ENCODE data around the gene EVX2. TPM values are rescaled to one million over a fixed set of nuclear protein-coding genes. Genes with fewer than 3 reads are reported as not detected.

The EVX2 gene
- total and polyA plus RNA-seq, 12 donors = not detected

DNA sequence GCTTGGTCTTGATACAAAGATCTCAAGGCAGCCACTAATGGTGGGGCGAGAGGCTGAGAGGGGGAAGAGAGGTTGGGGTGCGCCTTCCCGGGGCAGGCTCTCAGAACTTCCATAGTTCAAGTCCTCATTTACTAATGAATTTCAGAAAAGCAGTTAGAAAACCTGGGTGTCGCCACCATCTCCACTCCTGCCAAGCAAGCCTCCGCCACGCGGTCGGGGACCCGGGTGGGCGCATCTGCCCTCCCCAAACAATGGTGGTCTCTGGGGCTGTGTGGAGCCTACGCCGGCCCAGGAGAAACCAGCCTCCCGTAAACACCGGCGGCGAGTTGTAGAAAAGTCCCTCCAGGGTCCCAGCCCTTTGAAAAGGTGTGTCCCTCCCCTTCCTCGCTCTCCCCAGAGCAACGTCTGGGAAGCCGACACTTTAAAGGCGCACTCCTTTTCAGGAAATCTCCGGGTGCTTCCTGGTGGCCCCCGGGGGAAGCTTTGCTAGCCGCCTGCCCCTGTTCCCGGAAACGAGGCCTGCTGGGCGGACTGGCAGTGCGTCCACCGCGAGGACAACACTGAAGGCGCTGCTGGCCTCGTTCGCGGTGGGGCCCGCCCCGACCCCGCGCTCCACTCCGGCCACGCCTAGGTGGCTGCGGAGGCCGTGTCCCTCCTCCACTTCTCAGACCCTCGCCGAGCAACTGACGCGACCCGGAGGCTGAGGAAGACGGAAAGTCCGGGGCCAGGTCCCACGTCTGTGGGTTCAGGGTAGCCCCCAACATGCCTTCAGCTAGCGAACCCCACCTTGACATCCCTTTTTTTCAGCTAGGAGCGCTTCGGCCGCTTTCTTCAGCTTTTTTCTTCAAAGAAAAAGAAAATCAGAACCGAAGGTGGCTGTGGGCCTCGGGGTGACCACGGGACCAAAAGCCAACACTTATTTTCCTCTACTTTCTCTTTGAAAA lies 16.8 kb downstream of the EVX2 start:
- peaks cover 86% of the 10 kb centered on the region for H3K27me3 ChIP-seq
- no peak for DNase-seq
- peak overlapping the region in 1 of 4 donors; percentile 15 for H3K4me3 ChIP-seq
- TF ChIP-seq POLR2A (IDR thresholded peaks at IDR 0.05) (no peak), CTCF (IDR thresholded peaks at IDR 0.05) (no peak)
- no peaks in the 10 kb centered on the region for H3K9me3 ChIP-seq (replicated peaks in 1 of 3)
- intact Hi-C loops (cut with DNase I) = no loop called here
- H3K36me3 ChIP-seq (replicated peaks in 1 of 2) = no peaks in the 10 kb centered on the region
- H3K4me1 ChIP-seq (replicated peaks in 1 of 2) = peaks cover 0 to 21% of the 10 kb centered on the region in 2 donors
- WGBS, 4 donors = 7 to 21% (median 17%) methylated on average over 37 to 56 of the region's 56 CpGs
- no peak overlapping the region for H3K27ac ChIP-seq

DNA sequence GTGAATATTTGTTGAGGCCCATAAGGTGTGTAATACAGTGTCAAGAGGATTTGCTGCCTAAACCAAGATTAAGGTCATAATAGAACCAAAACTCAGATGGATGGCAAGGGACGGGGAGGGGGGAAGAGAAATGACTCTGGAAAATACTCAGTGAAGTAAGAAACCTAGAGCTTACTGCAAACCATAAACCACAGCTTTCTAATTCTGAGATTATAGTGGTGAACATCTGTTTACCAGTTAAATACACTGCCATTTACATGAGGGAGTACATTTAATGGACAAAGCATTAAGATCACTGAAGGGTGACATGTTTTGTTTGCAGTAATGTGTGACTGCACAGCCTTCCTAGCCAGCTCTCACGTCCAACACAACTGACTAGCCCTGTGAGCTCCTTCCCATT lies 19.8 kb downstream of the EVX2 start:
- TF ChIP-seq POLR2A (IDR thresholded peaks at IDR 0.05) (no peak), CTCF (IDR thresholded peaks at IDR 0.05) (no peak)
- Histone ChIP-seq H3K27me3 (peaks cover 76% of the 10 kb centered on the region), H3K4me3 (no peak overlapping the region), H3K36me3 (replicated peaks in 1 of 2) (no peaks in the 10 kb centered on the region), H3K4me1 (replicated peaks in 1 of 2) (peaks cover 0 to 18% of the 10 kb centered on the region in 2 donors), H3K9me3 (replicated peaks in 1 of 3) (no peaks in the 10 kb centered on the region), H3K27ac (no peak overlapping the region)
- WGBS, 4 donors = 35 to 54% (median 41%) methylated on average over 2 of the region's 2 CpGs
- no peak for DNase-seq
- intact Hi-C loops (cut with DNase I) = no loop called here

DNA sequence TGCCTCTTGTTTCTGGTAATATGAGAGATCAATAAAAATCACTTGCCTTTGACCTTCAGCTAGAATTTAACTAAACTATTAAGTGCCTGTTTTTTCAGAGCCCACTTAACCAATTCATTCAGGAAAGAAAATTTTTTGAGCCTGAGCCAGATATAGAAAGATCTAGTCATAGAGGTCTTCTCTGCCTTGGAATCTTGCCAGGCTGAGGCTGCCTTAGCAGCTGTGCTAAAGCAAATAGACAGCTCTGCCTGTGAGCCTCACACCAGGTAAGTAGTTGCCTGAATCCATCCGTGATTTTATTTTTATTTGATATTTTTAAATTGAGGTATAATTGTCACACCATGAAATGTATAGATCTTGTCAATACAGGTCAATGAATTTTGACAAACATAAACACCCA lies 27.4 kb downstream of the EVX2 start:
- Histone ChIP-seq H3K27ac (no peak overlapping the region), H3K27me3 (peaks cover 21% of the 10 kb centered on the region), H3K4me1 (replicated peaks in 1 of 2) (no peaks in the 10 kb centered on the region), H3K36me3 (replicated peaks in 1 of 2) (no peaks in the 10 kb centered on the region), H3K4me3 (no peak overlapping the region), H3K9me3 (replicated peaks in 1 of 3) (no peaks in the 10 kb centered on the region)
- TF ChIP-seq CTCF (IDR thresholded peaks at IDR 0.05) (no peak), POLR2A (IDR thresholded peaks at IDR 0.05) (no peak)
- DNase-seq = no peak
- intact Hi-C loops (cut with DNase I) = no loop called here
- 17 to 43% (median 27%) methylated on average over 1 of the region's 1 CpG for WGBS, 4 donors

DNA sequence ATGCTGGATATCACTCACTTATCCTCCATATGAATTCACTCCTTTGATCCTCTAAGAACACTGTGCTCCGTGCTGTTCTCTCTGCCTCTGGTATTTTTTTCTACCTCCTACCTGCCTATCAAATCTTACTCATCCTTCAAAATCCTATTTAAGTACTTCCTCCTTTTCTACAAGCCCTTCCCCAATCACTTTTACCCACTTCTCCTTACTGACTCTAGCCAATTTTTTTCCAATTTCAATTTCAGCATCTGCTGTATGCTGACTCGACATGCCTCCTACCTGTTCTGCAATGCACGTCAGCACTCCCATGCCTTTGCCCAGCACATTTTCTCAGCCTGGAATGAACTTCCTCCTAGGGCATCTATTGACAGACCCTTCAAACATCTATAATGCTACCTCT lies 44.4 kb downstream of the EVX2 start:
- no peak overlapping the region for H3K27ac ChIP-seq
- DNase-seq = no peak
- H3K36me3 ChIP-seq (replicated peaks in 1 of 2) = no peaks in the 10 kb centered on the region
- no peak overlapping the region for H3K4me3 ChIP-seq
- TF ChIP-seq CTCF (IDR thresholded peaks at IDR 0.05) (no peak), POLR2A (IDR thresholded peaks at IDR 0.05) (no peak)
- intact Hi-C loops (cut with DNase I) = no loop called here
- no peaks in the 10 kb centered on the region for H3K4me1 ChIP-seq (replicated peaks in 1 of 2)
- H3K27me3 ChIP-seq = peaks cover 13% of the 10 kb centered on the region
- WGBS, 4 donors = 46 to 67% (median 54%) methylated on average over 3 of the region's 3 CpGs
- no peaks in the 10 kb centered on the region for H3K9me3 ChIP-seq (replicated peaks in 1 of 3)

All from adrenal gland (tissue), 12 donors.